Stimulated activated CD4-positive, alpha-beta T cell treated with anti-CD3 and anti-CD28 coated beads, Interleukin-4, amount 100 ng/mL, for 1 hour (primary cell): ENCODE measurements around the gene XYLB.

Source experiments
- DNase-seq: peaks from one replicate; pipeline ENCODE4 v3.0.0-alpha.2; 2020

The XYLB gene

GRCh38 chr3:38365469-38366062 is 19.0 kb downstream of the XYLB start:
- no peak for DNase-seq

GRCh38 chr3:38366082-38366481 is 19.5 kb downstream of the XYLB start:
- no peak for DNase-seq

- no peak for DNase-seq
Observed at GRCh38 chr3:38367779-38368178, 21.2 kb downstream of the XYLB start.

- no peak for DNase-seq
Observed at GRCh38 chr3:38368238-38368637, 21.7 kb downstream of the XYLB start.

GRCh38 chr3:38369186-38369585 is 22.6 kb downstream of the XYLB start:
- no peak for DNase-seq

GRCh38 chr3:38370149-38370548 is 23.6 kb downstream of the XYLB start:
- no peak for DNase-seq

- no peak for DNase-seq
Observed at GRCh38 chr3:38370861-38371260, 24.3 kb downstream of the XYLB start.

- DNase-seq, result no peak
Observed at GRCh38 chr3:38371541-38372213, 25.1 kb downstream of the XYLB start.

GRCh38 chr3:38372214-38372601 is 25.6 kb downstream of the XYLB start:
- no peak for DNase-seq

GRCh38 chr3:38374221-38374620 is 27.6 kb downstream of the XYLB start:
- peak; percentile 14 for DNase-seq

- no peak for DNase-seq
Observed at GRCh38 chr3:38375072-38375471, 28.5 kb downstream of the XYLB start.

- DNase-seq, result no peak
Observed at GRCh38 chr3:38375488-38376097, 29.0 kb downstream of the XYLB start.

- DNase-seq, result no peak
Observed at GRCh38 chr3:38376098-38376816, 29.7 kb downstream of the XYLB start.

- DNase-seq, result no peak
Observed at GRCh38 chr3:38379201-38379770, 32.7 kb downstream of the XYLB start.

GRCh38 chr3:38382506-38383080 is 36.0 kb downstream of the XYLB start:
- DNase-seq, result no peak

GRCh38 chr3:38383156-38383875 is 36.7 kb downstream of the XYLB start:
- DNase-seq, result no peak

- no peak for DNase-seq
Observed at GRCh38 chr3:38386992-38387750, 40.6 kb downstream of the XYLB start.

GRCh38 chr3:38387862-38388261 is 41.3 kb downstream of the XYLB start:
- no peak for DNase-seq

GRCh38 chr3:38392604-38393163 is 46.1 kb downstream of the XYLB start:
- no peak for DNase-seq

- DNase-seq, result no peak
Observed at GRCh38 chr3:38396239-38396638, 49.7 kb downstream of the XYLB start.

- DNase-seq, result no peak
Observed at GRCh38 chr3:38396861-38397260, 50.3 kb downstream of the XYLB start.
